SU-DHL-6 (cell line): ENCODE measurements around the gene BOLA1.

Experiments
- H2AFZ ChIP-seq: fragments of 200-600 bp; sonication (generic); 2 replicates; pipeline ENCODE4 v1.6.1; 2014; ENCODE audit warnings: low read depth, mild to moderate bottlenecking, moderate library complexity, mixed read lengths, antibody characterized with exemption, low read length; ENCODE audit not compliant: severe bottlenecking
- H3F3A ChIP-seq: fragments of 200-600 bp; shearing (Covaris generic); 2 replicates; pipeline ENCODE4 v1.6.0; 2016; ENCODE audit warnings: antibody characterized with exemption, mild to moderate bottlenecking; ENCODE audit not compliant: insufficient read depth
- H3K27ac ChIP-seq: fragments of 200-600 bp; sonication (generic); 2 replicates; pipeline ENCODE4 v1.5.1; 2016; ENCODE audit warnings: low read depth, mild to moderate bottlenecking, low read length, moderate library complexity, mixed read lengths
- H3K27me3 ChIP-seq: fragments of 200-600 bp; sonication (generic), shearing (Covaris generic); 2 replicates; pipeline ENCODE4 v1.6.0; 2014; ENCODE audit warnings: mild to moderate bottlenecking, low read length
- H3K36me3 ChIP-seq: fragments of 200-600 bp; sonication (generic); 2 replicates; pipeline ENCODE4 v1.6.1; 2014; ENCODE audit warnings: mild to moderate bottlenecking, low read length, mixed read lengths
- H3K4me2 ChIP-seq: fragments of 300-600, 200-600 bp; shearing (Covaris generic), sonication (generic); 2 replicates; pipeline ENCODE4 v1.6.0; 2014; ENCODE audit warnings: low read length, low read depth, mild to moderate bottlenecking; ENCODE audit not compliant: poor library complexity, severe bottlenecking
- H3K4me3 ChIP-seq: fragments of 200-600 bp; sonication (generic); 2 replicates; pipeline ENCODE4 v1.5.1; 2014; ENCODE audit warnings: antibody characterized with exemption, low read length, mild to moderate bottlenecking, mixed read lengths; ENCODE audit not compliant: insufficient read depth, poor library complexity, severe bottlenecking
- H3K79me2 ChIP-seq: fragments of 200-600 bp; sonication (generic); 2 replicates; pipeline ENCODE4 v1.6.1; 2014; ENCODE audit warnings: mild to moderate bottlenecking, low read length, moderate library complexity; ENCODE audit not compliant: insufficient read depth
- H3K9ac ChIP-seq: fragments of 200-600 bp; sonication (generic); 2 replicates; pipeline ENCODE4 v1.7.0; 2014; ENCODE audit warnings: mild to moderate bottlenecking, low read length
- H3K9me2 ChIP-seq: fragments of 200-600 bp; sonication (generic); replicated peaks from 2 replicates; pipeline ENCODE4 v1.6.1; 2014; ENCODE audit warnings: low read length; ENCODE audit not compliant: insufficient read depth
- H3K9me3 ChIP-seq: fragments of 200-600 bp; sonication (generic); 2 replicates; pipeline ENCODE4 v1.6.1; 2014; ENCODE audit warnings: low read length, mixed read lengths; ENCODE audit not compliant: insufficient read depth
- H4K20me1 ChIP-seq: fragments of 200-600 bp; sonication (generic); 2 replicates; pipeline ENCODE4 v1.6.1; 2014; ENCODE audit warnings: low read depth, mild to moderate bottlenecking, antibody characterized with exemption, low read length, moderate library complexity, mixed read lengths
- EZH2phosphoT487 ChIP-seq: fragments of 200-600 bp; sonication (generic), shearing (Covaris generic); conservative IDR thresholded peaks from 2 replicates; pipeline ENCODE4 v1.6.1; 2018; ENCODE audit warnings: mild to moderate bottlenecking, antibody characterized with exemption, low read length, moderate library complexity, mixed read lengths
- TF ChIP-seq, protein P1 (sequence below): fragments of 200-600 bp; sonication (generic); IDR thresholded peaks from one replicate; pipeline ENCODE4 v1.5.1; 2017; ENCODE audit warnings: antibody characterized with exemption, mild to moderate bottlenecking, low read length, moderate library complexity; ENCODE audit not compliant: insufficient read depth, poor library complexity, severe bottlenecking

Gene BOLA1

DNA sequence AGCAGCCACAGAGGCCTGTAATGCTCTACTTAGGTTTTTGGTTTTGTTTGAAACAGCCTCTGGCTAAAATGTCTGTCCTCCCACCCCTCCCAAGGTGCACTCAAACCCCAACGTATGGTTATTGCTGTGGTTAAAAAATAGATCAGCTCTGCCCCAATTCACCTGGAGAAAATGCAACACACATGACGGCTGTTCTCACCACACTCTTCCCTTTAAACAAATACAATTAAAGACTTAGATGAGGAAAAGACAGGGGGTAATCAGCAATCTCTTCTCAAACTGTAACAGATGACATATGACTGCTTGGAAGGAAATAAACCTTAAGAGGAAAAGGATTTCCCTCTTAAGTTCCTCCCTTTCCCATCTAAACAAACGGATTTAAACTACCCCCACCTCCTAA is 43.5 kb downstream of the BOLA1 start:
- no peaks in the 10 kb centered on the region for H3F3A ChIP-seq
- TF ChIP-seq, protein P1, sequence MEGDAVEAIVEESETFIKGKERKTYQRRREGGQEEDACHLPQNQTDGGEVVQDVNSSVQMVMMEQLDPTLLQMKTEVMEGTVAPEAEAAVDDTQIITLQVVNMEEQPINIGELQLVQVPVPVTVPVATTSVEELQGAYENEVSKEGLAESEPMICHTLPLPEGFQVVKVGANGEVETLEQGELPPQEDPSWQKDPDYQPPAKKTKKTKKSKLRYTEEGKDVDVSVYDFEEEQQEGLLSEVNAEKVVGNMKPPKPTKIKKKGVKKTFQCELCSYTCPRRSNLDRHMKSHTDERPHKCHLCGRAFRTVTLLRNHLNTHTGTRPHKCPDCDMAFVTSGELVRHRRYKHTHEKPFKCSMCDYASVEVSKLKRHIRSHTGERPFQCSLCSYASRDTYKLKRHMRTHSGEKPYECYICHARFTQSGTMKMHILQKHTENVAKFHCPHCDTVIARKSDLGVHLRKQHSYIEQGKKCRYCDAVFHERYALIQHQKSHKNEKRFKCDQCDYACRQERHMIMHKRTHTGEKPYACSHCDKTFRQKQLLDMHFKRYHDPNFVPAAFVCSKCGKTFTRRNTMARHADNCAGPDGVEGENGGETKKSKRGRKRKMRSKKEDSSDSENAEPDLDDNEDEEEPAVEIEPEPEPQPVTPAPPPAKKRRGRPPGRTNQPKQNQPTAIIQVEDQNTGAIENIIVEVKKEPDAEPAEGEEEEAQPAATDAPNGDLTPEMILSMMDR, result no peak
- TF ChIP-seq EZH2phosphoT487, result no peak
- no peaks in the 10 kb centered on the region for H4K20me1 ChIP-seq
- H3K9me2 ChIP-seq, result no peaks in the 10 kb centered on the region
- H3K27me3 ChIP-seq, result no peaks in the 10 kb centered on the region
- H3K4me3 ChIP-seq, result no peak overlapping the region
- H3K9me3 ChIP-seq, result no peaks in the 10 kb centered on the region
- H2AFZ ChIP-seq, result no peak overlapping the region
- no peaks in the 10 kb centered on the region for H3K36me3 ChIP-seq
- no peaks in the 10 kb centered on the region for H3K79me2 ChIP-seq
- no peak overlapping the region for H3K9ac ChIP-seq
- H3K4me2 ChIP-seq, result no peak overlapping the region
- H3K27ac ChIP-seq, result no peak overlapping the region

DNA sequence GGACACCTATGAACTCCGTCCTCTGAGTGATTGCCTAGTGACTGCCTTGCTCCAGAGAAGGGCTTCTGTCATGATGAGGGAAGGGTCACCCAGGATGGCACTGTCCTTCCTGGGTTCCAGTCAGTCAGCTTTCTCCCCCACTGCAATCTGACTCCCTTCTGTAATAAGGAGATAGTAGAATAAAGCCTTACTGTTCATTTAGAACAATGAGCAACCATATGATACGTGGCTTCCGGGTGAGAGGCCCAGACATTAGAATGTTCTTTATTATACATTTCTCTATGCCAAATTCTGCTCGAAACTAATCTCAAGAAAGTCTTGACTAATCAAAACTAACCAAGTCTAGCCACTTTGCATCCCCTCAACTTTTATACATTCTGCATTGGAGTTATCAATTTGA is 45.8 kb downstream of the BOLA1 start:
- no peaks in the 10 kb centered on the region for H3K36me3 ChIP-seq

DNA sequence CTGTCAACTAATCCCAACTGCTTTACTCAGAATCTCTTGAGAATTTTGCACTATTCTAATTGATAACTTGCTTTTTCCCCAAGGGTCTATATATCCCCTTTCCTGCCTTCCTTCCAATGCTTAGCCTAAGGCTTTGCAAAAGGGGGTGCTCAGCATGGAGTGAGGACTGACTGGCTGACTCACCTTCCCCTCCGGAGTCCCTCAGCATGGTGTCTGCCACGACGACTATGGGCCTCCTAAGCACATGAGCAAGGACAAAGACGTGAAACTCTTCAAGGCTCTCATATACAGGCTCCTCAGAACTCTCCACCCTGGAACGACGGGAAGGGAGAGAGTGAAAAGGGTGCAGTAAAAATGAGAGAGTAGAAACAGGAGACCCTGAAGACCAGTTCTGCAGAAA is 50.5 kb downstream of the BOLA1 start:
- Histone ChIP-seq H3K9me3 (no peaks in the 10 kb centered on the region), H3K27ac (no peak overlapping the region)
- TF ChIP-seq EZH2phosphoT487, result no peak
- TF ChIP-seq, protein P1, result no peak

More for the DNA sequence above, 45.8 kb downstream of the BOLA1 start:
- H3K4me2 ChIP-seq, result no peak overlapping the region
- H3K9me2 ChIP-seq, result no peaks in the 10 kb centered on the region
- no peaks in the 10 kb centered on the region for H3K79me2 ChIP-seq
- no peak overlapping the region for H3K27ac ChIP-seq
- TF ChIP-seq, protein P1, result no peak
- no peak for TF ChIP-seq EZH2phosphoT487
- no peaks in the 10 kb centered on the region for H3K27me3 ChIP-seq
- H3F3A ChIP-seq, result no peaks in the 10 kb centered on the region
- no peak overlapping the region for H3K9ac ChIP-seq
- H2AFZ ChIP-seq, result no peak overlapping the region
- H3K9me3 ChIP-seq, result no peaks in the 10 kb centered on the region
- H3K4me3 ChIP-seq, result no peak overlapping the region
- no peaks in the 10 kb centered on the region for H4K20me1 ChIP-seq

More for the DNA sequence above, 50.5 kb downstream of the BOLA1 start:
- no peak overlapping the region for H3K4me3 ChIP-seq
- no peak overlapping the region for H3K9ac ChIP-seq
- no peaks in the 10 kb centered on the region for H3F3A ChIP-seq
- no peak overlapping the region for H2AFZ ChIP-seq
- H3K79me2 ChIP-seq, result no peaks in the 10 kb centered on the region
- no peaks in the 10 kb centered on the region for H3K9me2 ChIP-seq
- no peak overlapping the region for H3K4me2 ChIP-seq
- no peaks in the 10 kb centered on the region for H4K20me1 ChIP-seq
- no peaks in the 10 kb centered on the region for H3K27me3 ChIP-seq
- H3K36me3 ChIP-seq, result no peaks in the 10 kb centered on the region
